GM12864 (cell line): ENCODE data around the gene ENPEP.
A peak's percentile ranks its signal among the peaks of the same experiment; 100 is the strongest.

Source experiments
- DNase-seq: peaks from one replicate; pipeline ENCODE4 v3.0.0-alpha.2; 2011; ENCODE audit warnings: low read depth
- H3K4me3 ChIP-seq: 2 replicates; pipeline ENCODE4 v1.5.1; 2011; ENCODE audit warnings: mild to moderate bottlenecking, low read depth, low read length, control low read depth
- CTCF ChIP-seq: IDR thresholded peaks from 2 replicates; pipeline ENCODE4 v1.5.1; 2011; ENCODE audit warnings: low read depth, mild to moderate bottlenecking, moderate library complexity, low read length, control low read depth, inconsistent platforms; ENCODE audit errors: missing control alignments

The ENPEP gene

GRCh38 chr4:110477836-110478235, 1.9 kb downstream of the ENPEP start:
- no peak for TF ChIP-seq CTCF
- DNase-seq: no peak
- no peak overlapping the region for H3K4me3 ChIP-seq

- TF ChIP-seq CTCF: no peak
- DNase-seq: no peak
- no peak overlapping the region for H3K4me3 ChIP-seq
These were observed 4.1 kb downstream of the ENPEP start for GRCh38 chr4:110480031-110480549.

- no peak for TF ChIP-seq CTCF
- H3K4me3 ChIP-seq: no peak overlapping the region
- DNase-seq: no peak
These were observed 4.9 kb downstream of the ENPEP start for GRCh38 chr4:110480746-110481271.

GRCh38 chr4:110483516-110483915, 7.6 kb downstream of the ENPEP start:
- DNase-seq: no peak
- no peak for TF ChIP-seq CTCF
- H3K4me3 ChIP-seq: no peak overlapping the region

- TF ChIP-seq CTCF: no peak
- peak; percentile 70 for DNase-seq
- no peak overlapping the region for H3K4me3 ChIP-seq
These were observed 8.1 kb downstream of the ENPEP start for GRCh38 chr4:110484029-110484428.

- peak; percentile 15 for DNase-seq
- no peak overlapping the region for H3K4me3 ChIP-seq
- no peak for TF ChIP-seq CTCF
These were observed 8.8 kb downstream of the ENPEP start for GRCh38 chr4:110484767-110485166.

- no peak for TF ChIP-seq CTCF
- no peak overlapping the region for H3K4me3 ChIP-seq
- DNase-seq: no peak
These were observed 9.5 kb downstream of the ENPEP start for GRCh38 chr4:110485452-110485851.
